Activated CD4-positive, alpha-beta T cell treated with anti-CD3 and anti-CD28 coated beads for 1 hour (primary cell): ENCODE data around the gene MAGEA6.
"Not testable (repeated sequence)": the region's sequence is repeated elsewhere in the genome, so short reads cannot be mapped to it uniquely, and the experiment has no call there.

Experiments used
- DNase-seq: peaks from one replicate; pipeline ENCODE4 v3.0.0-alpha.2; 2020

The MAGEA6 gene, protein sequence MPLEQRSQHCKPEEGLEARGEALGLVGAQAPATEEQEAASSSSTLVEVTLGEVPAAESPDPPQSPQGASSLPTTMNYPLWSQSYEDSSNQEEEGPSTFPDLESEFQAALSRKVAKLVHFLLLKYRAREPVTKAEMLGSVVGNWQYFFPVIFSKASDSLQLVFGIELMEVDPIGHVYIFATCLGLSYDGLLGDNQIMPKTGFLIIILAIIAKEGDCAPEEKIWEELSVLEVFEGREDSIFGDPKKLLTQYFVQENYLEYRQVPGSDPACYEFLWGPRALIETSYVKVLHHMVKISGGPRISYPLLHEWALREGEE

DNA sequence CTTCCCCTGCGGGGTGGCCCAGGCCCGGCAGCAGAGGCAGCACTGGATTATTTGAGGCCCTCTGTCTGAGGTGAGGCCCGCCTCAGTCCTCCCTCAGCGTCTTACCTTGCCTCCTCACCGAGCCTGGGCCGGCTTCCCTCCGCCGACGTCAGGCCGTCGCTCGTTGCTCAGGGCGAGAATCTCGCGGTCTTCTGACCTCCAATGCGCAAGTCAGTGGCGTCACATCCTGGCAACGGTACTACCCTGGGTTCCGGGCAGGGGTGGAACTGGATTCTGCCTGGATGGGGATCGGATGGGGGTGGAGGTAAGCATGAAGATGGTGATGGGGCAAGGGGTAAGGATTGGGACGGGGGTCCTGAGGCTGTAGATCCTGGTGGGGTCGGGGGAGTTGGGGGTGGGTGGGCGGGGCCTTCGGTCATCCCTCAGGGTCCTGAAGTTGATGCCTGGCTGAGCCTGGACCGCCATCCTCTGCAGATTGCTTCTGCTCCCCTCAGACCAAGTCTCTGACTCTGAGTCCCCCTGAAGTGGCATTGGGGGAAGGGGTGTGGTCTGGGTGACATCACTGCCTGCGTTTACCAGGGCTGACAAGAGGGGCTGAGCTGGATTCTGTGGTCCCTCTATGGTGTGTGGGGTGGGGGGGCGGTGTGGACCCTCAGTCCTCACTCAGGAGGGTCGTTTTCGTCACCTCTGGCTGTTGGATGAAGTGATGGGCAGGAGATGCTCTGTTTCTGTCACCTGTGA is at the start of gene MAGEA6:
Gene MAGEA6 (minus strand): TSS at position 141 of the 741 bp plus-strand sequence. CDS start 2,039 bp downstream, outside the sequence.
- DNase-seq = not testable (repeated sequence)

DNA sequence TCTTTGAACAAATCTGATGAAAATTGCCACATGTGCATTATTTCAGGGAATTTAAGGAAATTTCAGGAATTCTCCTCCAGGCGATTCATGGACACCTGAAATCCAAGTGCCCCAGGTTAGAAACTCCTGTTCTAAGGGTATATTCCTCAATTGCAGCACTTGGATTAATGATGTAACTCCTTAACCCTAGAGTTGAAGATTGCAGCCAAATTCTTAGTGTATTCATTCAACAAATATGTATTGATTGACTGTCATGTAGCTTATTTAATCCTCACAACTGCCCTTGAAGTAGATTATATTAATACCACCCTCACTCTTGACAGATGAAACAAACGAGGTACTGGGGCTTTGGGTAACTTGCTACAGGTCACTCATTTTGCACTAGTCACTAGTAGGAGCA is 49.8 kb upstream of the MAGEA6 start:
- DNase-seq = no peak

DNA sequence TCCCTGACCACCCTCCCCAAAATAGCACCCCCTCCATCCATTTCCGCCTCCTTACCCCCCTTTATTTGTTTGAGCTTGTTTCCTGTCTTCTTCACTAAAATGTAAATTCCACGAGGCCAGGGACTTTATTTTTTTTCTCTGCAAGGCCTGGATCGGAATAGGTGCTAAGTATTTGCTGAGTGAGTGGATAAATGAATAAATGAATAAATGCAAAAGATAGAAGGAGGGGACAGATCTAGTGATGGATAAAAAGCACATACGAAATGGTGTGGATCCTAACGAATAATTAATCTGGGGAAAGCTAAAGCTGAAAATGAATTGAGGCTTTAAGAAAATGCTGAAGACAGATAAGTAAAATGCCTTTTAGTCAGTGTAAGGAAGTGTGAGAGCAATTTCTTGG is 48.9 kb upstream of the MAGEA6 start:
- no peak for DNase-seq

DNA sequence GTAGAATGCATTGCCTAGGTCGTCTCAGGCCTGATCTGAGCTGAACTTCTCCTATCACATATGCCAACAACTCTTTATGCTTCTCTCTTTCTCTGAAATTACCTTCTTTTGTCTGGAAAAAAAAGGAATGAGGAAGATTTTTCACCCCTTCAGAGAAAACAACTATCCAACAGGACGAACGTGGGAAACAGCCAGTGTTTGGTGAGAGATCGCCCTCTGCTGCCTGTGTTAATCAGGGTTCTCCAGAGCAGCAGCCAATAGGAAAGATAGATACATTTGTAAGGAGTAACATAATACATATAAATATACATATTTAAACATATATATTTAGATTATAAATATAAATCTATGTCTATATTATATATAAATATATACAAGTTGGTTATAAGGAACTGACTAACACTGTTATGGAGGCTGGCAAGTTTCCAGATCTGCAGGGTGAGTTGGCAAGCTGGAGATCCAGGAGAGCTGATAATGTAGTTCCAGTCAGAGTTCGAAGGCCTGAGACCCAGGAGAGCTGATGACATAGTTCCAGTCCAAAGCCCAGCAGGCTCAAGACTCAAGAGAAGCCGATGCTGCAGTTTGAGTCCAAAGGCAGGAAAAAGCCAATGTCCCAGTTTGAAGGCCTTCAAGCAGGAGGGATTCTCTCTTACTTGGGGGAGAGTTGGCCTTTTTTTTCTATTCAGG is 47.7 kb upstream of the MAGEA6 start:
- no peak for DNase-seq

DNA sequence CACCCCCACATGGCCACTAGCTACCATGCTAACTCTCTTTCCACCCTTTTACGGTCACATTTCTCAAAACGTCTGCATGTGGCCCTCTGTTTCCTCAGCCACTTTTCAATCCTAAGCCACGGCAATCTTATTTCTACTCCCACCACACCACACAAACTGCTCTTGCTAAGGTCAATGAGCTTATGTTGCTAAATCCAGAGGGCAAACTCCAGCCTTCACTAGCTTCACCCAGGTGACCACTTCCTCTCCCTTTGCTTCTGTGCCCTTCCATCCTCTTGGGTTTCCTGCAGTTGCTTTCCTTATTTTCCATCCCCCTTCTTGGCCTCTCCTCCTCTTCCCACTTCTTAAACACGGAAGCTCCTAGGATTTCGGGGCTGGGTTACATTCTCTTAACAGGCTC is 44.6 kb upstream of the MAGEA6 start:
- no peak for DNase-seq

DNA sequence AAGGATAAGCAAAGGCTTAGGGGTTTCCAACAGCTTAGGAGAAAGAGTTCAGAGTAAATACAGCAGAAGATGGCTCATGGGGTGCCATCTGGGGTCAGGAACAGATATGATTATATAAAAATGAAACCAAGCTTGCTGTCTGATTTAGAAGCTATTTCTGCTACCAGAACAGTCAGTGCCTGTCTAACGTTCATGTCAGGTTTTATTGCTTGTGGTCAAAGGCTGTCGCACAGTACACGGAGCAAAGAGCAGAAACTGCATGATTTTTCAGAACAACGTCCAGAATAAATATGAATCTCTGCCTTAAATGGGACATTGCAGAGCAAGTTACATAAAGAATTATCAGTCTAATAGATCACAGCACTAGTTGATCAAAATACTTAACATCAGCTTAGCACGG is 43.7 kb upstream of the MAGEA6 start:
- no peak for DNase-seq

DNA sequence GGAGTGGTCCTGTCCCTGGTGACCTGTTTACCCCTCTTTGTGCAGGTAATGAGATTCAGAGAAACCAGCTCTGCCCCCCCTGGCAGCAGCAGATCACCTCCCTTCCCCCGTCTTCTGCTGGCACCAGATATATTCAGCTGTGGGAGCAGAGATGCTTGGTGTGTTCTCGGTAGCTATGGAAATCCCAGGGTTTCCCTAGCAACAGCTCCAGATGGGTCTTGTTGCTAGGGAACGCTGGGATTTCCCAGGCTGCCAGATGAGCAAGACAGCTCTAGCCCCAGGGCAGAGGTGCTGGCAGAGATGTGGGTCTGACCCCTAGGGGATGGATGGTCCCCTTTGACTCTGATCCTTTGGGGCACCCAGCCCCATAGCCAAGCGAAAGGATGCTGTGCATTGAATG is 40.9 kb upstream of the MAGEA6 start:
- DNase-seq = no peak

DNA sequence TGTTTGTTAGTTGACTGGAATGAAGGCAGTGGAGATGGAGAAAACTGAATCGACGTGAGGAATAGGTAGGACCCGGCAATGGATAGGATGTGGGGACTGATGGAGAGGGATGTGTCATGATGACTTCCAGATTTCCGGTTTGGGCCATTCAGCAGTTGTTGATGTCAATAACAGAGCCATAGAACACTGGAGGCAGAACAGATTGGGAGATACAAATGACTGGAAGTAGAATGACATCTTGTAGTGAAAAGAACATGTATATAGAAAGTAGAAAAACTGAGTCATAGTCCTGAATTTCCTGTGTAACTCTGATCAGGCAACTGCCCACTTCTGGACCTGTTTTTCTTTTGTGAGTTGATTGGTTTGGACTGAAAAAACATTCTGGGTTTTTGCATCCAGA is 36.5 kb upstream of the MAGEA6 start:
- DNase-seq = no peak

DNA sequence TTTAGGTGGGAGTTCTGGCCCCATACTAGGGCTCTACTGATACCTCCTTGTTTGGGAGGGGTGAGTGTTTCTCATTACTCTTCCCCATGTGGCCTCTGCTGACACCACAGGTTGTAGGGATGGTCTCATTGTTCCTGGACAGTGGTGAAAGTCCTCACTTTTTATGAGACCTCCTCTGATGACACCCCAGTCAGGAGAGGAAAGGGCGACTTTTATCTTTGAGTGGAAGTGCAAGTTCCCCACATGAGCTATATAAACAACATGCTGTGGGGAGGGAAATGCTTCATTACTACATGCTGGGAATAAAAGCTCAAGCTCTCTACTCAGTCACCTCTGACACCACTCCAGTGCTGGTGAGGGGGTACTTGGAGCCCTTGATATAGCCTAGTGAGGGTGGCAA is 29.5 kb upstream of the MAGEA6 start:
- no peak for DNase-seq

DNA sequence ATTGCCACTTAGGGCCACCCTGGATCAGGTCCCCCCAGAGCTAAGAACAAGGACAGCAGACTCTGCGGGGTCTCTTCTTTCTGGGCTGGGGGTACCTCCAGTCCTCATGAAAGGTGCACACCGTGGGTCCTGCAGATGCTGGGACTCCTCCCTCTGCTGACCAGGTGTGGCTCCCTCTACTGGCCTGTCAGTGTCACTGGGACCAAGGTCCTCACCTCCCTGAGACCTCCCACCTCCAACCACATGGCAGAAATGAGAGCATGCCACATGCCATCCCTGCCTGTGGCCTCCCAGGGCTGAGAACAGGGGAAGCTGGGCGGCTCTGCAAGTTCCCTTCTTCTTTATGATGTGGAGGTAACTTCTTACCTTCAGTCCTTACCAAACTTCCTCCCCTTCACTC is 17.6 kb upstream of the MAGEA6 start:
- not testable (repeated sequence) for DNase-seq

DNA sequence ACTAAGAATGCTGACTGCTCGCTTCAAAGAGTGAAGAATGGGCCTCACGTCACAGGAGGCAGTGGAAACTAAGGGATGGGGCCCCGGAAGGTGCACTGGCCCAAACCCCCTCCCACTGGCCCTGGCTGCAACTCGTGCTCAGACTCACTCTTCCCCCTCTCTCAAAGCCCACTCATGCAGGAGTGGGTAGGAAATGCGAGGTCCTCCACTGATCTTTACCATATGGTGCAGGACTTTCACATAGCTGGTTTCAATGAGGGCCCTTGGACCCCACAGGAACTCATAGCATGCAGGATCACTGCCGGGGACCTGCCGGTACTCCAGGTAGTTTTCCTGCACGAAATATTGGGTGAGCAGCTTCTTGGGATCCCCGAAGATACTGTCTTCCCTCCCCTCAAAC is 2.9 kb downstream of the MAGEA6 start:
- DNase-seq = not testable (repeated sequence)

DNA sequence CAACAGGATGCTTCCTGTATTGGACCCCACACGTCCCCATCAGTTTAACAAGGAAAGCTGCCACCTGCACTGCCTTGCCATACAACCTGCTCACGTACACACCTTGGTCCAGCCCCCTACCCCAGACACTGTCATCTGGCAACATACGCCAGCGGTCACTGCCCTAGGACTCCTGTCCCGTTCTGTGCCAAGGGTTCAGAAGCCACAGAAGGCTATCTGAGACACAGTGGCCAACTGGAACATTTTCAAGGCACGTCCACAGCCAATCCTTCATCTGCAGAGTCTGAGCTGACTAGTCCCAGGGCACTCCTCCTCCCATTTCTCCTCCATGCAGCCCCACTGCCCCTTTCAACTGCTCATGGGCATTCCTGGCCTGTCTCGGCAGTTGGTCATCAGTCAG is 7.9 kb downstream of the MAGEA6 start:
- not testable (repeated sequence) for DNase-seq

DNA sequence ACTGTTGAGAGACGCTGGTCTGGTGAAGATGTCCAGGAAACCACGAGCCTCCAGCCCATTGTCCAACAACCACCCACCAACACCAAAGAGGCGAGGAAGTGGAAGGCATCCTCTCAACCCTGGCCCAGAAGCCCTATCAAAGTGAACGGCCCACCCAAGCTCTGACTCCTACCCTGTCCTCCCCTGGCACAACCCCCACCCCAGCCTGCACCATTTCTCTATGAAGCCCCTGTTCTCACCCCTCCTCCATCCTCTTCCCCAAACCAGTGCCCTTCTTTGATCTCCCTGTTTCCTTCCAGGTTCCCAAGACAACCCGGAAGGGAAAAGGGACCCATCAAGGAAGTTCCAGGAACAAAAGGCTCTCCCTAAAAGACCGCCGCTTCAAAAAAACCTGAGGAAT is 9.9 kb downstream of the MAGEA6 start:
- not testable (repeated sequence) for DNase-seq

DNA sequence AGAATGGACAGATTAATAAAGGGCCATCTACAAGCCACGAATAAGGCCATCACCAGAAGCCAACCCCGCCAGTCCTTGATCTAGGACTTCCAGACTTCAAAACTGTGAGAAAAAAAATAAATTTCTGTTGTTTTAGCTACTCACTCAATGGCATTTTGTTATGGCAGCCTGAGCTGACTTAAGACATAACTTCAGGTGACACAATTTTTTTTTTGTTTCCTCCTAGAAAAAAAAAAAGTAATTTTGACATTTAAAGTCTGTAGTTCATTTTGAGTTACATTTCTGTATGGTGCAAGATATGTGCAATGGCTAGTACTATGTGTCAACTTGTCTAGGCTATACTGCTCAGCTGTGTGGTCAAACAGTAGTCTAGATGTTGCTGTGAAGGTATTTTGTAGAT is 10.6 kb downstream of the MAGEA6 start, which contains the start of gene CSAG3:
Gene CSAG3 (plus strand): TSS at position 301 of the 400 bp plus-strand sequence.
- not testable (repeated sequence) for DNase-seq

DNA sequence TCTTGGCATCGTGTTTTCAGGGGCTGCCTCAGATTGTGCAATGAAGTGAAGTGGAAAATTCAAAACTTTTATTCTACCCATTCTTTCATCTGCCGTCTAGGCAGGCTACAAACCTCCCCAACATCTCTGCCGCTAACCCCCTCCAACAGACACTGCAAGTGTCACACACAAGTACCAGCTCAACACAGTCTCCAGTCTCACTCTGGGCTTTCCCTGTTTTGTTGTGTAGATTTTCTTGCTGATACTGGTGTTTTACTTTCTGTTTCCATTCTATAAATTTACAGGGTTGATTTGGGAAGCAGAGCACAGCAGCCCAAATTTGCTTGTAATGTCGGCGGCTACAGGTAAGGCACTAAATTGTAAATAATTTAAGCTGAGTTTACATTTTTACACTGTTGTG is 14.6 kb downstream of the MAGEA6 start:
- not testable (repeated sequence) for DNase-seq

DNA sequence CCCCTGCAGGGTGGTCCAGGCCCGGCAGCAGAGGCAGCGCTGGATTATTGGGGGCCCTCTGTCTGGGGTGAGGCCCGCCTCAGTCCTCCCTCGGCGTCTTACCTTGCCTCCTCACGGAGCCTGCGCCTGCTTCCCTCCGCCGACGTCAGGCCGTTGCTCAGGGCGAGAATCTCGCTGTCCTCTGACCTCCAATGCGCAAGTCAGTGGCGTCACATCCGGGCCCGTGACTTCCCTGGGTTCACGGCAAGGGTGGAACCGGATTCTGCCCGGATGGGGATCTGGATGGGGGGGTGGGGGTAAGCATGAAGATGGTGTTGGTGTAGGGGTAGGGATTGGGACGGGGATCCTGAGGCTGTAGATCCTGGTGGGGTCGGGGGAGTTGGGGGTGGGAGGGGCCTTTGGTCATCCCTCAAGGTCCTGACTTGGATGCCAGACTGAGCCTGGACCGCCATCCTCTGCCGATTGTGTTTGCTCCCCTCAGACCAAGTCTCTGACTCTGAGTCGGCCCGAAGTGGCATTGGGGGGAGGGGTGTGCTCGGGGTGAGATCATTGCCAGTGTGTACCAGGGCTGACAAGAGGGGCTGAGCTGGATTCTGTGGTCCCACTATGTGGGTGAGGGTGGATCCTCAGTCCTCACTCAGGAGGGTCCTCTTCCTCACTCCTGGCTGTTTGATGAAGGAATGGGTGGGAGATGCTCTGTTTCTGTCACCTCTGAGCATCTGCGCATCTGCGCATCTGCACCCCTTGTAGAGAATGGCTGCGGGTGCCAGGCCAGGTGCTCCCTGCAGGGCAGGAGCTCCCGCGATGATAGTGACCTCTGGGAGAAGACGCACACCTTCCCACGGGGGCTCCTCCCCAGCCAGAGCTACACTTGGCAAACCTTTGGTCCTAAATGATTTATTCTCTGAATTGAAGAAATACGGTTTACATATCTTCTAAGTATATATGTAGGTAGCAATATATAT is 15.5 kb downstream of the MAGEA6 start, which contains the start of gene MAGEA2:
Gene MAGEA2 (minus strand): TSS at position 157 of the 965 bp plus-strand sequence. CDS start 2,479 bp downstream, outside the sequence.
- DNase-seq = not testable (repeated sequence)

DNA sequence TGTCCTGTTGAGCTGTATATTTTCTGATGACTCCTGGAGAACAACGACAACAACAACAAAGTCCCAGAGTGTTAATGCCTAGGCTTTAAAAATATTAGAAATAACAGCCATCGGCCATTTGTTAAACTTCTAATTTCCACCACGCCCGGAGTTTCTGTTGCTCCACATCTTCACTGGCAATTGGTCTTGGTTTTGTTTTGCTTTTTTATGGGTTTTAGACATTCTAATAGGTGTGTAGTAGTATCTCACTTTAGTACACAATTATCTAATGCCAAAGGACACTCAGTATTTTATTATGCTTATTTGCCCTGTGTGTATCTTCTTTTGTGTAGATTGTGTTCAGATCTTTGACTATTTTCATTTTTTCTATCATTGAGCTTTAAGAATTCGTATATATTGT is 30.9 kb downstream of the MAGEA6 start:
- DNase-seq = no peak

DNA sequence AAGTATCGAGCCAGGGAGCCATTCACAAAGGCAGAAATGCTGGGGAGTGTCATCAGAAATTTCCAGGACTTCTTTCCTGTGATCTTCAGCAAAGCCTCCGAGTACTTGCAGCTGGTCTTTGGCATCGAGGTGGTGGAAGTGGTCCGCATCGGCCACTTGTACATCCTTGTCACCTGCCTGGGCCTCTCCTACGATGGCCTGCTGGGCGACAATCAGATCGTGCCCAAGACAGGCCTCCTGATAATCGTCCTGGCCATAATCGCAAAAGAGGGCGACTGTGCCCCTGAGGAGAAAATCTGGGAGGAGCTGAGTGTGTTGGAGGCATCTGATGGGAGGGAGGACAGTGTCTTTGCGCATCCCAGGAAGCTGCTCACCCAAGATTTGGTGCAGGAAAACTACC is 33.0 kb downstream of the MAGEA6 start:
- not testable (repeated sequence) for DNase-seq

DNA sequence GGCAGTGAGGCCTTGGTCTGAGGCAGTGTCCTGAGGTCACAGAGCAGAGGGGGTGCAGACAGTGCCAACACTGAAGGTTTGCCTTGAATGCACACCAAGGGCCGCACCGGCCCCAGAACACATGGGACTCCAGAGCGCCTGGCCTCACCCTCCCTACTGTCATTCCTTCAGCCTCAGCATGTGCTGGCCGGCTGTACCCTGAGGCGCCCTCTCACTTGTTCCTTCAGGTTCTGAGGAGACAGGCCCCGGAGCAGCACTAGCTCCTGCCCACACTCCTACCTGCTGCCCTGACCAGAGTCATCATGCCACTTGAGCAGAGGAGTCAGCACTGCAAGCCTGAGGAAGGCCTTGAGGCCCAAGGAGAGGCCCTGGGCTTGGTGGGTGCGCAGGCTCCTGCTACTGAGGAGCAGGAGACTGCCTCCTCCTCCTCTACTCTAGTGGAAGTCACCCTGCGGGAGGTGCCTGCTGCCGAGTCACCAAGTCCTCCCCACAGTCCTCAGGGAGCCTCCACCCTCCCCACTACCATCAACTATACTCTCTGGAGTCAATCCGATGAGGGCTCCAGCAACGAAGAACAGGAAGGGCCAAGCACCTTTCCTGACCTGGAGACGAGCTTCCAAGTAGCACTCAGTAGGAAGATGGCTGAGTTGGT is 33.5 kb downstream of the MAGEA6 start:
- DNase-seq = no peak

DNA sequence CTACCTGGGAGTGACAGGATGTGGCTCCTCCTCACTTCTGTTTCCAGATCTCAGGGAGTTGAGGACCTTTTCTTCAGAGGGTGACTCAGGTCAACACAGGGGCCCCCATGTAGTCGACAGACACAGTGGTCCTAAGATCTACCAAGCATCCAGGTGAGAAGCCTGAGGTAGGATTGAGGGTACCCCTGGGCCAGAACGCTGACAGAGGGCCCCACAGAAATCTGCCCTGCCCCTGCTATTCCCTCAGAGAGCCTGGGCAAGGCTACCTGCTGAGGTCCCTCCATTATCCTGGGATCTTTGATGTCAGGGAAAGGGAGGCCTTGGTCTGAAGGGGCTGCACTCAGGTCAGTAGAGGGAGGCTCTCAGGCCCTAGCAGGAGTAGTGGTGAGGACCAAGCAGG is 34.4 kb downstream of the MAGEA6 start:
- no peak for DNase-seq

DNA sequence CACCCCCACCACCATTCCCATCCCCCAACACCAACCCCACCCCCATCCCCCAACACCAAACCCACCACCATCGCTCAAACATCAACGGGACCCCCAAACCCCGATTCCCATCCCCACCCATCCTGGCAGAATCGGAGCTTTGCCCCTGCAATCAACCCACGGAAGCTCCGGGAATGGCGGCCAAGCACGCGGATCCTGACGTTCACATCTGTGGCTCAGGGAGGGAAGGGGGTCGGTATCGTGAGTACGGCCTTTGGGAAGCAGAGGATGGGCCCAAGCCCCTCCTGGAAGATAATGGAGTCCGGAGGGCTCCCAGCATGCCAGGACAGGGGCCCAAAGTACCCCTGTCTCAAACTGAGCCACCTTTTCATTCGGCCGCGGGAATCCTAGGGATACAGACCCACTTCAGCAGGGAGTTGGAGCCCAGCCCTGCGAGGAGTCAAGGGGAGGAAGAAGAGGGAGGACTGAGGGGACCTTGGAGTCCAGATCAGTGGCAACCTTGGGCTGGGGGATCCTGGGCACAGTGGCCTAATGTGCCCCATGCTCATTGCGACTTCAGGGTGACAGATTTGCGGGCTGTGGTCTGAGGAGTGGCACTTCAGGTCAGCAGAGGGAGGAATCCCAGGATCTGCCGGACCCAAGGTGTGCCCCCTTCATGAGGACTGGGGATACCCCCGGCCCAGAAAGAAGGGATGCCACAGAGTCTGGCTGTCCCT is 35.2 kb downstream of the MAGEA6 start:
- not testable (repeated sequence) for DNase-seq
